GM12872 (cell line): ENCODE measurements around the gene PARD6G.

ENCODE experiments used
- TF ChIP-seq, protein P1 (sequence below): IDR thresholded peaks from 3 replicates; pipeline ENCODE4 v1.5.1; 2011; ENCODE audit warnings: low read depth, mild to moderate bottlenecking, low read length, moderate library complexity; ENCODE audit not compliant: insufficient read depth

The PARD6G gene

GRCh38 chr18:80137976-80138375, 109.3 kb downstream of the PARD6G start:
- TF ChIP-seq, protein P1, sequence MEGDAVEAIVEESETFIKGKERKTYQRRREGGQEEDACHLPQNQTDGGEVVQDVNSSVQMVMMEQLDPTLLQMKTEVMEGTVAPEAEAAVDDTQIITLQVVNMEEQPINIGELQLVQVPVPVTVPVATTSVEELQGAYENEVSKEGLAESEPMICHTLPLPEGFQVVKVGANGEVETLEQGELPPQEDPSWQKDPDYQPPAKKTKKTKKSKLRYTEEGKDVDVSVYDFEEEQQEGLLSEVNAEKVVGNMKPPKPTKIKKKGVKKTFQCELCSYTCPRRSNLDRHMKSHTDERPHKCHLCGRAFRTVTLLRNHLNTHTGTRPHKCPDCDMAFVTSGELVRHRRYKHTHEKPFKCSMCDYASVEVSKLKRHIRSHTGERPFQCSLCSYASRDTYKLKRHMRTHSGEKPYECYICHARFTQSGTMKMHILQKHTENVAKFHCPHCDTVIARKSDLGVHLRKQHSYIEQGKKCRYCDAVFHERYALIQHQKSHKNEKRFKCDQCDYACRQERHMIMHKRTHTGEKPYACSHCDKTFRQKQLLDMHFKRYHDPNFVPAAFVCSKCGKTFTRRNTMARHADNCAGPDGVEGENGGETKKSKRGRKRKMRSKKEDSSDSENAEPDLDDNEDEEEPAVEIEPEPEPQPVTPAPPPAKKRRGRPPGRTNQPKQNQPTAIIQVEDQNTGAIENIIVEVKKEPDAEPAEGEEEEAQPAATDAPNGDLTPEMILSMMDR, result no peak

- TF ChIP-seq, protein P1, result no peak
These were observed 110.2 kb downstream of the PARD6G start for GRCh38 chr18:80137137-80137536.

DNA sequence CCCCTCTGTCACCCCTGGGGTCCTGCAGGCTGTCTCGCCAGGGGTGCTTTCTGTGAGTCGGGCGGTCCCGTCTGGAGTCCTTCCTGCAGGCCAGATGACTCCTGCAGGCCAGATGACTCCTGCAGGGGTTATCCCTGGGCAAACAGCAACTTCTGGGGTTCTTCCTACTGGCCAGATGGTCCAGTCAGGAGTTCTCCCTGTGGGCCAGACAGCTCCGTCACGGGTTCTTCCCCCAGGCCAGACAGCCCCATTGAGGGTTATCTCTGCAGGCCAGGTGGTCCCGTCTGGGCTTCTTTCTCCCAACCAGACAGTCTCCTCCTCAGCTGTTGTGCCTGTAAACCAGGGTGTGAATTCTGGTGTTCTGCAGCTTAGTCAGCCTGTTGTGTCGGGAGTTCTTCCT, 110.6 kb downstream of the PARD6G start:
- TF ChIP-seq, protein P1, result no peak

GRCh38 chr18:80135136-80135535, 112.2 kb downstream of the PARD6G start:
- TF ChIP-seq, protein P1, result no peak

- TF ChIP-seq, protein P1, result no peak
These were observed 114.2 kb downstream of the PARD6G start for GRCh38 chr18:80133124-80133523.

DNA sequence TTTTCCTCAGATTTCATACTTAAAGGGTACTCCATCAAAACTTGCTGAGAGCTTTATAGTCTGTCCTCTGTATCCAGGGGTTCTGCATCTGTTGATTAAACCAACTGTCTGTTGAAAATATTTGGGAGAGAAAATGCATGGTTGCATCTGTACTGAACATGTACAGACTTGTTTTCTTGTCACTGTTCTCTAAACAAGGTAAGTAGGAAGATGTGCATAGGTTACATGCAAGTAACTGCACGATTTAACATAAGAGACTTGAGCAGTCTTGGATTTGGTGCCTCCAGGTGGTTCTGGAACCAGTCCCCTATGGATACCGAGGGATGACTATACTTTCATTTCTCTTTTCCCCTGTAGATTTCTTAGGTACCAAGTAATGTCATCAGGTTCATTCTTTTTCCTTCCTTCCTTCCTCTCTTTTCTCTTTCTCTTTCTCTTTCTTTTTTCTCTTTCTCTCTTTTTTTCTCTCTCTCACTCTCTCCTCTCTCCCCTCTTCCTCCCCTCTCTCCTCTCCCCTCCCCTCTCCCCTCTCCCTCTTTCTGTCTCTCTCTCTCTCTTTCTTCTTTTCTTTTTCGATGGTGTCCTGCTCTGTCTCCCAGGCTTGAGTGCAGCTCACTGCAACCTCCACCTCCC, 115.0 kb downstream of the PARD6G start:
- TF ChIP-seq, protein P1, result no peak

- TF ChIP-seq, protein P1, result no peak
These were observed 116.8 kb downstream of the PARD6G start for GRCh38 chr18:80130555-80130954.
